ENCODE measurements around the gene DNAJC15. TPM values are rescaled to one million over a fixed set of nuclear protein-coding genes. Genes with fewer than 3 reads are reported as not detected.

DNAJC15 gene
- polyA plus RNA-seq, 1 donor (not counting 4 experiments of a cell fraction or from before 2014, with no cell fraction given): 38.5 TPM

GRCh38 chr13:43019811-43020210 lies 3.6 kb upstream of the DNAJC15 start:
- Histone ChIP-seq H2AFZ (ENCODE audit: control insufficient read depth, low read length) (peak overlapping the region; percentile 51), H3K9ac (ENCODE audit: control insufficient read depth, extremely low read depth, insufficient read depth, low read length) (no peak overlapping the region), H3K4me2 (ENCODE audit: control insufficient read depth, extremely low read depth, insufficient read depth, low read depth, low read length) (no peak overlapping the region), H3K27me3 (ENCODE audit: control insufficient read depth, extremely low read depth, insufficient read depth, low read length) (no peaks in the 10 kb centered on the region), H3K36me3 (ENCODE audit: control insufficient read depth in 2 of 2, extremely low read depth in 1 of 2, insufficient read depth in 2 of 2, low read length in 2 of 2) (no peaks in the 10 kb centered on the region), H3K27ac (ENCODE audit: control insufficient read depth, insufficient read depth, low read length) (no peak overlapping the region), H4K20me1 (ENCODE audit: control insufficient read depth, extremely low read depth, insufficient read depth, low read length) (no peaks in the 10 kb centered on the region), H3K9me1 (ENCODE audit: control insufficient read depth, extremely low read depth, insufficient read depth, low read length) (no peaks in the 10 kb centered on the region), H3K79me2 (ENCODE audit: control insufficient read depth, insufficient read depth, low read length) (peaks cover 14% of the 10 kb centered on the region), H3K4me3 (ENCODE audit: control insufficient read depth in 2 of 3, extremely low read depth in 1 of 3, insufficient read depth in 2 of 3, low read depth in 1 of 3, low read length in 3 of 3) (no peak overlapping the region), H3K4me1 (ENCODE audit: control insufficient read depth, extremely low read depth, insufficient read depth, low read length) (peaks cover 7% of the 10 kb centered on the region), H3K9me3 (ENCODE audit: control insufficient read depth, low read depth, low read length) (peaks cover 2% of the 10 kb centered on the region)
- no peak for DNase-seq (ENCODE audit: low read depth, low spot score)
- no peak for FAIRE-seq
- dilution Hi-C loops (cut with MboI; ENCODE audit: extremely low pct_ligation_motif_present, low sequenced_read_pairs): no loop called here
- TF ChIP-seq EZH2 (IDR thresholded peaks at IDR 0.05; ENCODE audit: low read length) (no peak), CTCF (optimal IDR thresholded peaks at IDR 0.05 in 1 of 3, IDR thresholded peaks at IDR 0.05 in 1 of 3, conservative IDR thresholded peaks at IDR 0.05 in 1 of 3; ENCODE audit: extremely low read depth in 1 of 3, insufficient read depth in 2 of 3, low read length in 3 of 3) (no peak)

GRCh38 chr13:43020794-43021193 lies 2.6 kb upstream of the DNAJC15 start:
- H3K36me3 ChIP-seq (ENCODE audit: control insufficient read depth in 2 of 2, extremely low read depth in 1 of 2, insufficient read depth in 2 of 2, low read length in 2 of 2): no peaks in the 10 kb centered on the region
- H3K4me3 ChIP-seq (ENCODE audit: control insufficient read depth in 2 of 3, extremely low read depth in 1 of 3, insufficient read depth in 2 of 3, low read depth in 1 of 3, low read length in 3 of 3): no peak overlapping the region
- H3K27ac ChIP-seq (ENCODE audit: control insufficient read depth, insufficient read depth, low read length): no peak overlapping the region
- no peaks in the 10 kb centered on the region for H4K20me1 ChIP-seq (ENCODE audit: control insufficient read depth, extremely low read depth, insufficient read depth, low read length)
- DNase-seq (ENCODE audit: low read depth, low spot score) (no peak), FAIRE-seq (no peak)
- H3K79me2 ChIP-seq (ENCODE audit: control insufficient read depth, insufficient read depth, low read length): peaks cover 19% of the 10 kb centered on the region
- H3K9me1 ChIP-seq (ENCODE audit: control insufficient read depth, extremely low read depth, insufficient read depth, low read length): no peaks in the 10 kb centered on the region
- peaks cover 11% of the 10 kb centered on the region for H3K4me1 ChIP-seq (ENCODE audit: control insufficient read depth, extremely low read depth, insufficient read depth, low read length)
- no peaks in the 10 kb centered on the region for H3K27me3 ChIP-seq (ENCODE audit: control insufficient read depth, extremely low read depth, insufficient read depth, low read length)
- dilution Hi-C loops (cut with MboI; ENCODE audit: extremely low pct_ligation_motif_present, low sequenced_read_pairs): no loop called here
- no peak for TF ChIP-seq CTCF (optimal IDR thresholded peaks at IDR 0.05 in 1 of 3, IDR thresholded peaks at IDR 0.05 in 1 of 3, conservative IDR thresholded peaks at IDR 0.05 in 1 of 3; ENCODE audit: extremely low read depth in 1 of 3, insufficient read depth in 2 of 3, low read length in 3 of 3)
- TF ChIP-seq EZH2 (IDR thresholded peaks at IDR 0.05; ENCODE audit: low read length): no peak
- H3K4me2 ChIP-seq (ENCODE audit: control insufficient read depth, extremely low read depth, insufficient read depth, low read depth, low read length): no peak overlapping the region
- no peak overlapping the region for H2AFZ ChIP-seq (ENCODE audit: control insufficient read depth, low read length)
- H3K9ac ChIP-seq (ENCODE audit: control insufficient read depth, extremely low read depth, insufficient read depth, low read length): no peak overlapping the region
- peaks cover 2% of the 10 kb centered on the region for H3K9me3 ChIP-seq (ENCODE audit: control insufficient read depth, low read depth, low read length)

All from keratinocyte (primary cell).